ENCODE data around the gene DBNDD1. TPM values are rescaled to one million over a fixed set of nuclear protein-coding genes. Genes with fewer than 3 reads are reported as not detected.

The DBNDD1 gene
- polyA plus RNA-seq, 1 of the 3 experiments (the other 2 are of a cell fraction) = 27.9 TPM

DNA sequence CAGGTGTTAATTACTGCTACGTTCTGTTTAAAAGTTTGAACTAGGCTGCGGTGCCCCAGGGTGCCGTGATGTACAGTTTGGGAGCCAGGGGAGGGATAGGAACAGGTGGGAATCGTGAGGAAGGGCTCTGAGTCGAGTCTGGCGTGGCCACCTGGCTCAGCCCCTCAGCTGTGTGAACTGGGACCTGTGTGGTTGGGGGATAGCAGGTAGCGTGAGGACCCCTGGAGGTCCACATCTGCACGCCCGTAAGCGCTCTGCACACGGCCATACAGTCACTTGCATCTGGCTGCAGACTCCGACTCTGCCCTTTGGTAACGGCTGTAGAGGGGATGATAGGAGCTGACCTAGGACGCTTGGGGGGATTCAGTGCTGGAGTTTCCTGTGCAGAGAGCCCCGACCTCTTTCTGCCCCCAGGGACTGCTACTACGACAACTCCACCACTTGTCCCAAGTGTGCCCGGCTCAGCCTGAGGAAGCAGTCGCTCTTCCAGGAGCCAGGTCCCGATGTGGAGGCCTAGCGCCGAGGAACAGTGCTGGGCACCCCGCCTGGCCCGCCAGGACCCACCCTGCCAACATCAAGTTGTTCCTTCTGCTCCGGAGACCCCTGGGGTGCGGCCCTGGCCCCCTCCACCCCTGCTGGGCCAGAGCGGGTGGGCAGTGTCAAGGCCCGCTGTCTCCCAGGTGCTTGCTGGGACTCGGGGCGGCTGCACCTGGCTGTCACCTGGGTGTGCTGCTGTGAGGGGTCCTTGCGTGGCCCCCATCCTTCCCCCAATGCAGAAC is 53.6 kb downstream of the DBNDD1 start:
- POLR2A ChIA-PET = no interaction called here
- TF ChIP-seq RAD21 (IDR thresholded peaks at IDR 0.05; ENCODE audit: low read length) (no peak), RCOR1 (IDR thresholded peaks at IDR 0.05; ENCODE audit: low read length) (no peak), MEF2A (IDR thresholded peaks at IDR 0.05; ENCODE audit: borderline replicate concordance, low read depth) (no peak), FOXM1 (IDR thresholded peaks at IDR 0.05; ENCODE audit: low read depth) (no peak), JUND (IDR thresholded peaks at IDR 0.05) (no peak), EP300 (IDR thresholded peaks at IDR 0.05; ENCODE audit: borderline replicate concordance in 1 of 2, low read depth in 1 of 2, low read length in 1 of 2) (no peak), CHD2 (IDR thresholded peaks at IDR 0.05; ENCODE audit: low read length, partially characterized antibody) (no peak), FOXJ3 (CRISPR knock-in tag; IDR thresholded peaks at IDR 0.05) (no peak), NRF1 (IDR thresholded peaks at IDR 0.05; ENCODE audit: low read depth, low read length) (no peak), TEAD4 (IDR thresholded peaks at IDR 0.05; ENCODE audit: borderline replicate concordance, insufficient read depth) (no peak), EZH2phosphoT487 (IDR thresholded peaks at IDR 0.05; ENCODE audit: borderline replicate concordance, low read depth) (no peak), TCF12 (IDR thresholded peaks at IDR 0.05) (no peak), TAF1 (IDR thresholded peaks at IDR 0.05; ENCODE audit: borderline replicate concordance, low read depth, low read length) (no peak), ELF1 (IDR thresholded peaks at IDR 0.05) (no peak), YY1 (IDR thresholded peaks at IDR 0.05; ENCODE audit: low read depth) (no peak), SMC3 (IDR thresholded peaks at IDR 0.05; ENCODE audit: low read depth, low read length) (no peak)
- TF ChIP-seq, protein P1, sequence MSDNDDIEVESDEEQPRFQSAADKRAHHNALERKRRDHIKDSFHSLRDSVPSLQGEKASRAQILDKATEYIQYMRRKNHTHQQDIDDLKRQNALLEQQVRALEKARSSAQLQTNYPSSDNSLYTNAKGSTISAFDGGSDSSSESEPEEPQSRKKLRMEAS (IDR thresholded peaks at IDR 0.05; ENCODE audit: low read depth) = no peak
- TF ChIP-seq, protein P2, sequence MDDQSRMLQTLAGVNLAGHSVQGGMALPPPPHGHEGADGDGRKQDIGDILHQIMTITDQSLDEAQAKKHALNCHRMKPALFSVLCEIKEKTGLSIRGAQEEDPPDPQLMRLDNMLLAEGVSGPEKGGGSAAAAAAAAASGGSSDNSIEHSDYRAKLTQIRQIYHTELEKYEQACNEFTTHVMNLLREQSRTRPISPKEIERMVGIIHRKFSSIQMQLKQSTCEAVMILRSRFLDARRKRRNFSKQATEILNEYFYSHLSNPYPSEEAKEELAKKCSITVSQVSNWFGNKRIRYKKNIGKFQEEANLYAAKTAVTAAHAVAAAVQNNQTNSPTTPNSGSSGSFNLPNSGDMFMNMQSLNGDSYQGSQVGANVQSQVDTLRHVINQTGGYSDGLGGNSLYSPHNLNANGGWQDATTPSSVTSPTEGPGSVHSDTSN (IDR thresholded peaks at IDR 0.05) = no peak
- Histone ChIP-seq H3K27ac (ENCODE audit: low read depth in 2 of 2, low read length in 1 of 2) (no peak overlapping the region), H3K4me1 (ENCODE audit: control insufficient read depth in 1 of 2, insufficient read depth in 2 of 2, low read depth in 1 of 2, low read length in 1 of 2) (peaks cover 0 to 3% of the 10 kb centered on the region in 2 experiments; a peak in 1 of 4 replicates), H3K4me2 (no peak overlapping the region), H3K9ac (no peak overlapping the region), H4K20me1 (ENCODE audit: insufficient read depth) (no peaks in the 10 kb centered on the region), H3K36me3 (replicated peaks in 1 of 2; ENCODE audit: control insufficient read depth in 1 of 2, insufficient read depth in 2 of 2, low read length in 1 of 2) (peaks cover 6 to 19% of the 10 kb centered on the region in 2 experiments), H3K4me3 (ENCODE audit: low read depth in 2 of 2, low read length in 1 of 2) (no peak overlapping the region), H3K79me2 (ENCODE audit: insufficient read depth) (peaks cover 8% of the 10 kb centered on the region; the same call in 1 of the 2 replicates), H3K9me3 (no peaks in the 10 kb centered on the region), H3K9me2 (no peaks in the 10 kb centered on the region), H3F3A (replicated peaks; ENCODE audit: insufficient read depth) (peaks cover 12% of the 10 kb centered on the region), H2AFZ (ENCODE audit: low read depth) (no peak overlapping the region), H3K27me3 (ENCODE audit: insufficient read depth) (no peaks in the 10 kb centered on the region)
- 93% methylated on average over 15 of the region's 30 CpGs for WGBS (ENCODE audit: low lambda C conversion rate)
- CTCF ChIA-PET = interaction anchor here (1.1 to 1.2 kb wide), 2 partner anchors 13 to 105 kb away, joined by 3 read pairs; no protein-coding TSS in a partner anchor
- DNase-seq = no peak

DNA sequence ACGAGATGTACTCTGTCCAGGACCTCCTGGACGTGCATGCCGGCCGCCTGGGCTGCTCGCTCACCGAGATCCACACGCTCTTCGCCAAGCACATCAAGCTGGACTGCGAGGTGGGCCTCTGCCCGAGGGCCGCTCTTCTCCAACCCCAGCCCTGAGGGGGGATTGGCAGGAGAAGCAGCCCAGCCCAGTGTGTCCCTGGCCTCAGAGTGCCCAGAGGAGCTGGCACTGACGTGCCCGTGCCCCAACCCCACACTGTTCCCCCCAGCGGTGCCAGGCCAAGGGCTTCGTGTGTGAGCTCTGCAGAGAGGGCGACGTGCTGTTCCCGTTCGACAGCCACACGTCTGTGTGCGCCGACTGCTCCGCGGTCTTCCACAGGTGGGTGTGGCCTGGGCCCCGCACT is 55.1 kb downstream of the DBNDD1 start:
- no peaks in the 10 kb centered on the region for H3K9me3 ChIP-seq
- H2AFZ ChIP-seq (ENCODE audit: low read depth) = no peak overlapping the region
- no peaks in the 10 kb centered on the region for H3K9me2 ChIP-seq
- H3F3A ChIP-seq (replicated peaks; ENCODE audit: insufficient read depth) = peaks cover 12% of the 10 kb centered on the region
- H3K4me3 ChIP-seq (ENCODE audit: low read depth in 2 of 2, low read length in 1 of 2) = no peak overlapping the region
- peaks cover 1 to 19% of the 10 kb centered on the region in 2 experiments for H3K36me3 ChIP-seq (replicated peaks in 1 of 2; ENCODE audit: control insufficient read depth in 1 of 2, insufficient read depth in 2 of 2, low read length in 1 of 2)
- H3K27ac ChIP-seq (ENCODE audit: low read depth in 2 of 2, low read length in 1 of 2) = no peak overlapping the region
- no peaks in the 10 kb centered on the region for H4K20me1 ChIP-seq (ENCODE audit: insufficient read depth)
- H3K4me2 ChIP-seq = no peak overlapping the region
- ChIA-PET CTCF (interaction anchor here (1.2 kb wide), 1 partner anchor 104 kb away, joined by 3 read pairs; no protein-coding TSS in a partner anchor), POLR2A (no interaction called here)
- H3K79me2 ChIP-seq (ENCODE audit: insufficient read depth) = no peaks in the 10 kb centered on the region
- no CpG with 5 or more reads among the region's 25 CpGs for WGBS (ENCODE audit: low lambda C conversion rate)
- no peak for DNase-seq
- H3K27me3 ChIP-seq (ENCODE audit: insufficient read depth) = no peaks in the 10 kb centered on the region
- no peak overlapping the region for H3K9ac ChIP-seq
- no peaks in the 10 kb centered on the region for H3K4me1 ChIP-seq (ENCODE audit: control insufficient read depth in 1 of 2, insufficient read depth in 2 of 2, low read depth in 1 of 2, low read length in 1 of 2)
- TF ChIP-seq RAD21 (IDR thresholded peaks at IDR 0.05; ENCODE audit: low read length) = no peak
- no peak for TF ChIP-seq POLR2AphosphoS5 (IDR thresholded peaks at IDR 0.05; ENCODE audit: low read depth, low read length)
- TF ChIP-seq, protein P3, sequence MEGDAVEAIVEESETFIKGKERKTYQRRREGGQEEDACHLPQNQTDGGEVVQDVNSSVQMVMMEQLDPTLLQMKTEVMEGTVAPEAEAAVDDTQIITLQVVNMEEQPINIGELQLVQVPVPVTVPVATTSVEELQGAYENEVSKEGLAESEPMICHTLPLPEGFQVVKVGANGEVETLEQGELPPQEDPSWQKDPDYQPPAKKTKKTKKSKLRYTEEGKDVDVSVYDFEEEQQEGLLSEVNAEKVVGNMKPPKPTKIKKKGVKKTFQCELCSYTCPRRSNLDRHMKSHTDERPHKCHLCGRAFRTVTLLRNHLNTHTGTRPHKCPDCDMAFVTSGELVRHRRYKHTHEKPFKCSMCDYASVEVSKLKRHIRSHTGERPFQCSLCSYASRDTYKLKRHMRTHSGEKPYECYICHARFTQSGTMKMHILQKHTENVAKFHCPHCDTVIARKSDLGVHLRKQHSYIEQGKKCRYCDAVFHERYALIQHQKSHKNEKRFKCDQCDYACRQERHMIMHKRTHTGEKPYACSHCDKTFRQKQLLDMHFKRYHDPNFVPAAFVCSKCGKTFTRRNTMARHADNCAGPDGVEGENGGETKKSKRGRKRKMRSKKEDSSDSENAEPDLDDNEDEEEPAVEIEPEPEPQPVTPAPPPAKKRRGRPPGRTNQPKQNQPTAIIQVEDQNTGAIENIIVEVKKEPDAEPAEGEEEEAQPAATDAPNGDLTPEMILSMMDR (IDR thresholded peaks at IDR 0.05) = no peak
- no peak for TF ChIP-seq RCOR1 (IDR thresholded peaks at IDR 0.05; ENCODE audit: low read length)
- TF ChIP-seq, protein P4, sequence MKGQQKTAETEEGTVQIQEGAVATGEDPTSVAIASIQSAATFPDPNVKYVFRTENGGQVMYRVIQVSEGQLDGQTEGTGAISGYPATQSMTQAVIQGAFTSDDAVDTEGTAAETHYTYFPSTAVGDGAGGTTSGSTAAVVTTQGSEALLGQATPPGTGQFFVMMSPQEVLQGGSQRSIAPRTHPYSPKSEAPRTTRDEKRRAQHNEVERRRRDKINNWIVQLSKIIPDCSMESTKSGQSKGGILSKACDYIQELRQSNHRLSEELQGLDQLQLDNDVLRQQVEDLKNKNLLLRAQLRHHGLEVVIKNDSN (IDR thresholded peaks at IDR 0.05; ENCODE audit: borderline replicate concordance, low read depth) = no peak
- TF ChIP-seq, protein P5, sequence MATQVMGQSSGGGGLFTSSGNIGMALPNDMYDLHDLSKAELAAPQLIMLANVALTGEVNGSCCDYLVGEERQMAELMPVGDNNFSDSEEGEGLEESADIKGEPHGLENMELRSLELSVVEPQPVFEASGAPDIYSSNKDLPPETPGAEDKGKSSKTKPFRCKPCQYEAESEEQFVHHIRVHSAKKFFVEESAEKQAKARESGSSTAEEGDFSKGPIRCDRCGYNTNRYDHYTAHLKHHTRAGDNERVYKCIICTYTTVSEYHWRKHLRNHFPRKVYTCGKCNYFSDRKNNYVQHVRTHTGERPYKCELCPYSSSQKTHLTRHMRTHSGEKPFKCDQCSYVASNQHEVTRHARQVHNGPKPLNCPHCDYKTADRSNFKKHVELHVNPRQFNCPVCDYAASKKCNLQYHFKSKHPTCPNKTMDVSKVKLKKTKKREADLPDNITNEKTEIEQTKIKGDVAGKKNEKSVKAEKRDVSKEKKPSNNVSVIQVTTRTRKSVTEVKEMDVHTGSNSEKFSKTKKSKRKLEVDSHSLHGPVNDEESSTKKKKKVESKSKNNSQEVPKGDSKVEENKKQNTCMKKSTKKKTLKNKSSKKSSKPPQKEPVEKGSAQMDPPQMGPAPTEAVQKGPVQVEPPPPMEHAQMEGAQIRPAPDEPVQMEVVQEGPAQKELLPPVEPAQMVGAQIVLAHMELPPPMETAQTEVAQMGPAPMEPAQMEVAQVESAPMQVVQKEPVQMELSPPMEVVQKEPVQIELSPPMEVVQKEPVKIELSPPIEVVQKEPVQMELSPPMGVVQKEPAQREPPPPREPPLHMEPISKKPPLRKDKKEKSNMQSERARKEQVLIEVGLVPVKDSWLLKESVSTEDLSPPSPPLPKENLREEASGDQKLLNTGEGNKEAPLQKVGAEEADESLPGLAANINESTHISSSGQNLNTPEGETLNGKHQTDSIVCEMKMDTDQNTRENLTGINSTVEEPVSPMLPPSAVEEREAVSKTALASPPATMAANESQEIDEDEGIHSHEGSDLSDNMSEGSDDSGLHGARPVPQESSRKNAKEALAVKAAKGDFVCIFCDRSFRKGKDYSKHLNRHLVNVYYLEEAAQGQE (IDR thresholded peaks at IDR 0.05; ENCODE audit: low read depth, low read length) = no peak

Measured in SK-N-SH (cell line).